Brain microvascular endothelial cell (primary cell): ENCODE data around the gene MPPED2.

Experiments used
- DNase-seq: peaks from one replicate; pipeline ENCODE4 v3.0.0-alpha.2; 2020
- H3K27ac ChIP-seq: fragments of 250-450 bp; sonication (Bioruptor Pico); 2 replicates; pipeline ENCODE4 v1.5.1; 2020; ENCODE audit warnings: mild to moderate bottlenecking, moderate library complexity
- H3K27me3 ChIP-seq: fragments of 250-450 bp; sonication (Bioruptor Pico); replicated peaks from 2 replicates; pipeline ENCODE4 v1.5.1; 2020; ENCODE audit warnings: mild to moderate bottlenecking
- H3K36me3 ChIP-seq: fragments of 250-450 bp; sonication (Bioruptor Pico); replicated peaks from 2 replicates; pipeline ENCODE4 v1.5.1; 2020; ENCODE audit warnings: mild to moderate bottlenecking
- H3K4me3 ChIP-seq: 2 replicates; pipeline ENCODE4 v1.5.1; 2011; ENCODE audit warnings: low read depth, mild to moderate bottlenecking, control low read depth, low read length, moderate library complexity
- in situ Hi-C: cut with HindIII; loops from 2 replicates; pipeline ENCODE4 v1.10.0; 2017; ENCODE audit warnings: low sequenced_read_pairs, low pct_ligation_motif_present
- TF ChIP-seq, protein P1 (sequence below): IDR thresholded peaks from 2 replicates; pipeline ENCODE4 v1.5.1; 2011; ENCODE audit warnings: low read depth, mild to moderate bottlenecking, moderate library complexity, low read length, control low read depth, inconsistent platforms; ENCODE audit errors: missing control alignments

The MPPED2 gene

DNA sequence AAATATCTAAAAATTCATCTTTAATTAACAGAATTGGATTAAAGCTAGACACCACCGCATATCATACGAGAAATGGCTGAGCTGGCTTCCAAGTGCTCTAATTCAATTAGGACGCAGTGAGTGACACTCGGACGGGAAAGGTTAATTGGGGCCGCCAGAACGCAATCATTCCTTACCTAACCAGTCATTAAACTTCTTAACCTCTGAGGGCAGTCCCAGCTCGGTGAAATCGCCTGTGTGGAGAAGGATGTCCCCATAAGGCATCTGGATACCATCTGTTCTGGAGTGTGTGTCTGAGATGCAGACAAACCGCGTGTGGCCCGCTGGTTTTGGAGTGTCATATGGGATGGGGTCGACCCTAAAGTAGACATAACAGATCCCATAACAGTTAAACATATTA lies 50.3 kb downstream of the MPPED2 start:
- TF ChIP-seq, protein P1, sequence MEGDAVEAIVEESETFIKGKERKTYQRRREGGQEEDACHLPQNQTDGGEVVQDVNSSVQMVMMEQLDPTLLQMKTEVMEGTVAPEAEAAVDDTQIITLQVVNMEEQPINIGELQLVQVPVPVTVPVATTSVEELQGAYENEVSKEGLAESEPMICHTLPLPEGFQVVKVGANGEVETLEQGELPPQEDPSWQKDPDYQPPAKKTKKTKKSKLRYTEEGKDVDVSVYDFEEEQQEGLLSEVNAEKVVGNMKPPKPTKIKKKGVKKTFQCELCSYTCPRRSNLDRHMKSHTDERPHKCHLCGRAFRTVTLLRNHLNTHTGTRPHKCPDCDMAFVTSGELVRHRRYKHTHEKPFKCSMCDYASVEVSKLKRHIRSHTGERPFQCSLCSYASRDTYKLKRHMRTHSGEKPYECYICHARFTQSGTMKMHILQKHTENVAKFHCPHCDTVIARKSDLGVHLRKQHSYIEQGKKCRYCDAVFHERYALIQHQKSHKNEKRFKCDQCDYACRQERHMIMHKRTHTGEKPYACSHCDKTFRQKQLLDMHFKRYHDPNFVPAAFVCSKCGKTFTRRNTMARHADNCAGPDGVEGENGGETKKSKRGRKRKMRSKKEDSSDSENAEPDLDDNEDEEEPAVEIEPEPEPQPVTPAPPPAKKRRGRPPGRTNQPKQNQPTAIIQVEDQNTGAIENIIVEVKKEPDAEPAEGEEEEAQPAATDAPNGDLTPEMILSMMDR, result no peak
- in situ Hi-C loops, result no loop called here
- H3K4me3 ChIP-seq, result no peak overlapping the region
- H3K27ac ChIP-seq, result no peak overlapping the region
- H3K27me3 ChIP-seq, result no peaks in the 10 kb centered on the region
- H3K36me3 ChIP-seq, result no peaks in the 10 kb centered on the region
- no peak for DNase-seq

DNA sequence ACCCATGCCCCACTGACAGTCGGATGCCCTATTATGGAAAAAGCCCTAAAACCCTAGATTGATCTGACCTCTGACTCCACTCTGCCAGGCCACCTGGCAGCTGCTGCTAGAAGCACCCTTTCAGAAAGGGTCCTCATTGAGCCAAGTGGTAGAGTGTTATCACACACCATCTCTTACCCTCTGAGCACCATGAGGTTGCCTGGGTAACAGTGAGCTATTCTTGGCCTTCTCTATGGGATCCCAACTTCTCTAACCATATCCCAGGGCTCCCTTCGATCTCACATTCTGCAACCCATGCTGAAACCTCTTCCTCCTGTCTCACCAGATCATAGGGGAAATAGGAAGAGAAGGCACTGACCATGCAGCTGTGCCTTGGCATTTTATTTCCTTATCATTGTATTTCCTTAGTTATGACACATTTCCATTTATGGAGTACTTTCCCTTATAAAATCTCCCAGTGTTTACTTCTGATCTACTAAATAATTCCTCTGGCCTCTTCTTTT lies 52.7 kb downstream of the MPPED2 start:
- DNase-seq, result no peak
- Histone ChIP-seq H3K4me3 (no peak overlapping the region), H3K27ac (no peak overlapping the region), H3K27me3 (no peaks in the 10 kb centered on the region), H3K36me3 (no peaks in the 10 kb centered on the region)
- TF ChIP-seq, protein P1, result no peak
- in situ Hi-C loops, result no loop called here

DNA sequence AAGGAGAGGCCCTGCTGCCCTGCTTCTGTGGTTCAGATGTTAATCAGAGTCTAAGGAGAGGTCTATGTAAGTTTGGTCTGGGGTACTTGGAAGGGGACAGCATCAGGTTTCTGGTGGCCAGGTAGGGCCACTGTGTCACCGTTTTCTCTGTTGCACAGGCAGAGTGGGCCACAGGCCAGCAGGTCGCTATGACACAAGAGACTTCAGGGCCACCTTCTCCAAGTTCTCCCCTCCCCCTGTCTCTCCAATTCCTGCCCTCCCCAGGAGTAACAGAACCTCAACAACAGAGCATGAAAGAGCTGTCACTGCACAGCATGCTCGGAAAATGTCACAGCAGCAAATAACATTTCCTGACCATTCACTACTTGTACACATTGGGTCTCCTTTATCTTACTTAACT lies 58.6 kb downstream of the MPPED2 start:
- TF ChIP-seq, protein P1, result no peak
- in situ Hi-C loops, result no loop called here
- no peak for DNase-seq
- Histone ChIP-seq H3K27ac (no peak overlapping the region), H3K4me3 (no peak overlapping the region), H3K36me3 (no peaks in the 10 kb centered on the region), H3K27me3 (no peaks in the 10 kb centered on the region)

DNA sequence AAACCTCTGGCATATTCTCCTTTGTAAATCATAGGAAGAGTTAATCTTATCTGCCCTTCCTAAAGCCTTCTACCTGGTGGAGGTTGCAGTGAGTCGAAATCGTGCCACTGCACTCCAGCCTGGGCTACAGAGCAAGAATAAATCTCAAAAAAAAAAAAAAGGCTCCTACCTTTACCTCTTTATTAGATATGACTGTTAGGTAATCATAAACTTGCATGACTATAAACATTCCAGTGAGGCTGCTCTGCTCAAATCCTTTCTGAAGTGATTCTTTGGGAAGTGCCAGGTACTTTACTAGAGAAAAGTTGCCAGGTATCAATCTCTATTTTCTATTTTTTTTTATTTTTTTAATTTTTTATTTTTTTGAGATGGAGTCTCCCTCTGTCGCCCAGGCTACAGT lies 59.6 kb downstream of the MPPED2 start:
- in situ Hi-C loops, result no loop called here
- TF ChIP-seq, protein P1, result no peak
- H3K27ac ChIP-seq, result no peak overlapping the region
- no peaks in the 10 kb centered on the region for H3K27me3 ChIP-seq
- no peaks in the 10 kb centered on the region for H3K36me3 ChIP-seq
- DNase-seq, result no peak
- H3K4me3 ChIP-seq, result no peak overlapping the region

DNA sequence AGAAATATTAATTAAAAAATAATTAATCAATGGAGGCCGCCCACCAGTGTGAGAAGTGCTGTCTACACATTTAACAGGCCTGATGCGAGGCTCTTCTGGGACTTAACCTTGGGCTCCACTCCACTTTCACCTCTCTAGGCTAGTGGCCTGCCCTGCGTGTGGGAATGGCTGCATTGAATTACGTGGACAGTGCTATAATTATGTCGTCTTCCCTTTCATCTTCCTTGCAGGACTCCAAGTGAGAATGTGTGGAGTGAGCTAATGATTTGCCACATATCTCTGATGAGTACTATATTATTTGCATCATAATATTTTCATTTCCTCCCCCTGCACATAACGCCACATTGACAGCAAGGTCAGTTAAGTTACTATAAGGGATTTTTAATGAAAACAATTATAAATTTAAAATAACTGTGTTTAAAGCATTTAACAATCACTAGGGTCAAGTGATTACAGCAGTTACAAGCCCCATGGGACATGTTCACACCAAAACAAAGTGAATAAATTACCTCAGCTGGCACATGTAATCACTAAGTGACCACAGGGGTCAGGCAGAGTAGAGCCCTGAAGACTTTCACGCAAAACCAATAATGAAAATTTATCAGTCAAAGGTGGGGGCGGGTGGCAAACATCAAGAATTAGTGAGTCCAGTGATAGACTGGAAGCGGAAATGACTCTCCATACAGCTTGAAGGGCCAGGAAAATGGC lies 63.5 kb downstream of the MPPED2 start:
- TF ChIP-seq, protein P1, result no peak
- no peaks in the 10 kb centered on the region for H3K36me3 ChIP-seq
- no peak overlapping the region for H3K4me3 ChIP-seq
- no peak overlapping the region for H3K27ac ChIP-seq
- in situ Hi-C loops, result no loop called here
- no peaks in the 10 kb centered on the region for H3K27me3 ChIP-seq
- no peak for DNase-seq
